H1 (cell line): ENCODE data around the gene TM4SF20. TPM values are rescaled to one million over a fixed set of nuclear protein-coding genes. Genes with fewer than 3 reads are reported as not detected.

Experiments used
- CEBPB ChIP-seq: IDR thresholded peaks from 2 replicates; pipeline ENCODE4 v1.6.1; 2012; ENCODE audit warnings: low read depth, low read length
- EGR1 ChIP-seq: IDR thresholded peaks from 2 replicates; pipeline ENCODE4 v1.6.1; 2011; ENCODE audit warnings: low read depth, low read length, borderline replicate concordance
- GABPA ChIP-seq: IDR thresholded peaks from 2 replicates; pipeline ENCODE4 v1.6.1; 2011; ENCODE audit warnings: mild to moderate bottlenecking, low read length, moderate library complexity, borderline replicate concordance; ENCODE audit not compliant: insufficient read depth
- HDAC2 ChIP-seq, 2 experiments: fragments of 300-600 bp in 1 of 2; sonication (generic) in 1 of 2; IDR thresholded peaks; 2 replicates each; pipeline ENCODE4 v1.6.1; 2011 to 2012; ENCODE audit warnings: low read depth in 2 of 2, low read length in 2 of 2, mild to moderate bottlenecking in 2 of 2, moderate library complexity in 2 of 2, borderline replicate concordance in 1 of 2, inconsistent platforms in 1 of 2
- HDAC6 ChIP-seq: IDR thresholded peaks from one replicate; pipeline ENCODE4 v1.7.1; 2012; ENCODE audit warnings: low read depth, mild to moderate bottlenecking, inconsistent platforms, low read length, moderate library complexity
- polyA plus RNA-seq, 7 experiments: library from polyadenylated mRNA; depleted of rRNA in 3 of 7; stranded (reverse) in 5 of 7; unstranded in 2 of 7; fragments of >200 nt in 5 of 7; fragments of 200-250 nt in 2 of 7; gene quantifications; 1 replicate in 5 of 7; 2 replicates in 1 of 7; 4 replicates in 1 of 7; pipeline versions ENCODE4 v1.2.1 to v1.2.3, GENCODE V29; 2011 to 2013; ENCODE audit warnings: missing spikeins in 2 of 7, mixed read lengths in 2 of 7
- total RNA-seq: library from RNA; stranded (reverse); fragmentation: NEBNext Ultra II Directional; extraction: Animal tissue kit (Norgen Biotek cat#: 25700); gene quantifications from 2 replicates; pipeline ENCODE4 v1.2.1, GENCODE V29; 2021

TM4SF20 gene
- total and polyA plus RNA-seq, 2 of the 8 experiments (the other 6 are each of a cell fraction or from before 2014, with no cell fraction given): not detected

- TF ChIP-seq CEBPB (no peak), EGR1 (no peak), GABPA (no peak), HDAC6 (no peak), HDAC2 (IDR thresholded peaks at IDR 0.05; ENCODE audit: borderline replicate concordance in 1 of 2, low read depth in 2 of 2, low read length in 2 of 2) (no peak)
These were observed 30.8 kb downstream of the TM4SF20 start (continued) for GRCh38 chr2:227348324-227348723.
